Parathyroid adenoma (tissue), 2 donors: ENCODE results near the gene NFKB2.

Source experiments
- H2AFZ ChIP-seq: fragments of 300-600 bp; sonication (generic); one replicate; pipeline ENCODE4 v1.7.0; 2017; ENCODE audit warnings: antibody characterized with exemption, mild to moderate bottlenecking
- H3K27ac ChIP-seq: fragments of 300-600 bp; sonication (generic); one replicate; pipeline ENCODE4 v1.7.0; 2017
- H3K27me3 ChIP-seq: fragments of 300-600 bp; sonication (generic); one replicate; pipeline ENCODE4 v1.7.0; 2017; ENCODE audit warnings: low read length; ENCODE audit not compliant: control insufficient read depth, insufficient read depth
- H3K36me3 ChIP-seq: fragments of 300-600 bp; sonication (generic); one replicate; pipeline ENCODE4 v1.7.0; 2017; ENCODE audit warnings: low read length; ENCODE audit not compliant: control insufficient read depth, insufficient read depth
- H3K4me1 ChIP-seq: fragments of 300-600 bp; sonication (generic); one replicate; pipeline ENCODE4 v1.7.0; 2017; ENCODE audit warnings: control low read depth
- H3K4me2 ChIP-seq: fragments of 300-600 bp; sonication (generic); one replicate; pipeline ENCODE4 v1.7.0; 2017; ENCODE audit warnings: low read length
- H3K4me3 ChIP-seq: fragments of 300-600 bp; sonication (generic); one replicate; pipeline ENCODE4 v1.7.0; 2017; ENCODE audit warnings: low read depth, low read length
- H3K79me2 ChIP-seq: fragments of 300-600 bp; sonication (generic); one replicate; pipeline ENCODE4 v1.7.0; 2017; ENCODE audit warnings: control low read depth
- H3K9ac ChIP-seq: fragments of 300-600 bp; sonication (generic); one replicate; pipeline ENCODE4 v1.7.0; 2017; ENCODE audit warnings: mild to moderate bottlenecking
- H3K9me3 ChIP-seq: fragments of 300-600 bp; sonication (generic); one replicate; pipeline ENCODE4 v1.7.0; 2017; ENCODE audit warnings: low read length; ENCODE audit not compliant: control insufficient read depth
- CTCF ChIP-seq: fragments of 300-600 bp; sonication (generic); IDR thresholded peaks from one replicate; pipeline ENCODE4 v1.7.0; 2017; ENCODE audit warnings: antibody characterized with exemption, mild to moderate bottlenecking
- donor health status: primary hyperparathyroidism.

NFKB2 gene

GRCh38 chr10:102420714-102421506, 25.4 kb downstream of the NFKB2 start, which contains the start of gene FBXL15:
TSS of gene FBXL15 (plus strand) at chr10:102420836. CDS start at chr10:102421130, 294 bp downstream.
- no peaks in the 10 kb centered on the region for H3K27me3 ChIP-seq
- H3K79me2 ChIP-seq, result peaks cover 6% of the 10 kb centered on the region
- no peaks in the 10 kb centered on the region for H3K36me3 ChIP-seq
- H3K4me3 ChIP-seq, result peak within 1 kb of the TSS; percentile 85
- H3K4me1 ChIP-seq, result peaks cover 15% of the 10 kb centered on the region
- peak within 1 kb of the TSS; percentile 98 for H3K27ac ChIP-seq
- TF ChIP-seq CTCF, result no peak
- peak within 1 kb of the TSS; percentile 95 for H2AFZ ChIP-seq
- H3K4me2 ChIP-seq, result peak within 1 kb of the TSS; percentile 76
- H3K9ac ChIP-seq, result peak within 1 kb of the TSS; percentile 64
- no peaks in the 10 kb centered on the region for H3K9me3 ChIP-seq

- no peak for TF ChIP-seq CTCF
These were observed 25.9 kb downstream of the NFKB2 start for GRCh38 chr10:102421507-102421756.

GRCh38 chr10:102421757-102422512, 26.4 kb downstream of the NFKB2 start:
- Histone ChIP-seq H3K4me3 (peak overlapping the region; percentile 85), H3K27me3 (no peaks in the 10 kb centered on the region), H2AFZ (peak overlapping the region; percentile 95), H3K27ac (peak overlapping the region; percentile 98), H3K9me3 (no peaks in the 10 kb centered on the region), H3K4me2 (peak overlapping the region; percentile 76), H3K4me1 (peaks cover 15% of the 10 kb centered on the region), H3K9ac (peak overlapping the region; percentile 64), H3K79me2 (peaks cover 14% of the 10 kb centered on the region), H3K36me3 (no peaks in the 10 kb centered on the region)
- TF ChIP-seq CTCF, result no peak

More at GRCh38 chr10:102421507-102421756, 25.9 kb downstream of the NFKB2 start:
- H3K9ac ChIP-seq, result peak overlapping the region; percentile 64
- H3K4me3 ChIP-seq, result peak overlapping the region; percentile 85
- H3K79me2 ChIP-seq, result peaks cover 9% of the 10 kb centered on the region
- no peaks in the 10 kb centered on the region for H3K27me3 ChIP-seq
- H3K27ac ChIP-seq, result peak overlapping the region; percentile 98
- peaks cover 15% of the 10 kb centered on the region for H3K4me1 ChIP-seq
- H3K9me3 ChIP-seq, result no peaks in the 10 kb centered on the region
- no peaks in the 10 kb centered on the region for H3K36me3 ChIP-seq
- peak overlapping the region; percentile 95 for H2AFZ ChIP-seq
- peak overlapping the region; percentile 76 for H3K4me2 ChIP-seq

GRCh38 chr10:102422545-102423129, 27.1 kb downstream of the NFKB2 start:
- Histone ChIP-seq H3K36me3 (no peaks in the 10 kb centered on the region), H3K9ac (no peak overlapping the region), H2AFZ (peak overlapping the region; percentile 95), H3K9me3 (no peaks in the 10 kb centered on the region), H3K27ac (peak overlapping the region; percentile 98), H3K4me1 (peaks cover 15% of the 10 kb centered on the region), H3K4me2 (peak overlapping the region; percentile 76), H3K27me3 (no peaks in the 10 kb centered on the region), H3K4me3 (peak overlapping the region; percentile 85), H3K79me2 (peaks cover 20% of the 10 kb centered on the region)
- TF ChIP-seq CTCF, result peak; percentile 92
